DND-41 (cell line): ENCODE measurements around the gene ARMC9.
"Not testable (repeated sequence)": the region's sequence is repeated elsewhere in the genome, so short reads cannot be mapped to it uniquely, and the experiment has no call there.

ENCODE experiments used
- CTCF ChIP-seq: IDR thresholded peaks from 2 replicates; pipeline ENCODE4 v1.5.1; 2012; ENCODE audit warnings: borderline replicate concordance, low read length, moderate library complexity, mild to moderate bottlenecking; ENCODE audit not compliant: poor library complexity, severe bottlenecking; ENCODE audit errors: extremely low read depth
- EZH2 ChIP-seq: IDR thresholded peaks from 3 replicates; pipeline ENCODE4 v1.6.1; 2012; ENCODE audit warnings: borderline replicate concordance, low read depth, mild to moderate bottlenecking, moderate library complexity, low read length, inconsistent platforms; ENCODE audit not compliant: severe bottlenecking

GRCh38 chr2:231408304-231408703 lies 209.9 kb downstream of the ARMC9 start:
- TF ChIP-seq CTCF, EZH2: not testable (repeated sequence)
